Hippocampal formation (tissue), 2 donors: ENCODE measurements around the gene EPHA2.
"Not testable (repeated sequence)": the region's sequence is repeated elsewhere in the genome, so short reads cannot be mapped to it uniquely, and the experiment has no call there.

Experiments used
- DNase-seq, 2 donors: peaks; one replicate each; lab custom pipeline; 2025; lab: John Stamatoyannopoulos, UW

Gene EPHA2

DNA sequence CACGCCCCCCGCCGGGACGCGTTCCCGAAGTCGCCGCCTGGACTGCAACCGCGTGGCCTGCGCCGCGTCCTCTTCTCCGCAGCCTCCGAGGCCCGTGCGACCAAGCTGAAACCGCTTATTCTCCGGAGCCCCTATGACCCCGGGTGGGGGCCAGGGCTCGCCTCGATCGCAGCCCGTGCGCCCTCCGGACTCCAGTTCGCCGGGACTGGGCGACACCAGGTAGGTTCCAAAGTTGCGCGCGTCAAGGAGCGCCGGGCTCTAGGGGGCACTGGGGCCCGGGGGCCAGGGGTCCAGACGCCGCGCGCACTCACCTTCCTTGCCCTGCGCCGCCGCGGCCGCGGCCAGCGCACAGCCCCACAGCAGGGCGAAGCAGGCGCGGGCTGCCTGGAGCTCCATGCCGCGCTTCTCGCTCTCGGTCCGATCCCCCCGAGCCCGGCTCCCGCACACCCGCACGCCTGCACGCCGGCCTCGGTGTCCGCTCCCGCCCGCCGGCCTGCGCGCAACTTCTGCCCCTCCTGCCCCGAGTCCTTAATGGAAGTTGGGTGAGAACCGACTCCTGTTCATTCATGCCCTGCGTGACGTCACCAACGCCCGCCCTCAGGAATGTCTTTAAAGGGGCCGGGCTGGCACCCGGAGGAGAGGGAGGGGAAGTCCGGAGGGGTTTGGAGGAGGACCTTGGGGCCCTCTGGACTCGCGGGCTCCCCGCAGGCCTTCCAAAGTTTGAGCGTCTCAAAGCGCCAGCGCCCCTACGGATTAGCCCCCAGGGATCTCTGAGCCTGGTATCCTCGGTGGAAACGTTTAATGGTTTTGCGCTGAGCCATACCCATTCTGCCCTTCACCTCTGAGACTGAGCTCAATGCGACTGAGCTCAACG is at the start of gene EPHA2:
Gene EPHA2 (minus strand): TSS at position 533 of the 874 bp plus-strand sequence. CDS start 137 bp downstream, at position 396.
- DNase-seq = peak; percentile 15 to 54

GRCh38 chr1:16205334-16205671 is 49.4 kb upstream of the EPHA2 start:
- no peak for DNase-seq

GRCh38 chr1:16204634-16205333 is 48.9 kb upstream of the EPHA2 start:
- no peak for DNase-seq

DNA sequence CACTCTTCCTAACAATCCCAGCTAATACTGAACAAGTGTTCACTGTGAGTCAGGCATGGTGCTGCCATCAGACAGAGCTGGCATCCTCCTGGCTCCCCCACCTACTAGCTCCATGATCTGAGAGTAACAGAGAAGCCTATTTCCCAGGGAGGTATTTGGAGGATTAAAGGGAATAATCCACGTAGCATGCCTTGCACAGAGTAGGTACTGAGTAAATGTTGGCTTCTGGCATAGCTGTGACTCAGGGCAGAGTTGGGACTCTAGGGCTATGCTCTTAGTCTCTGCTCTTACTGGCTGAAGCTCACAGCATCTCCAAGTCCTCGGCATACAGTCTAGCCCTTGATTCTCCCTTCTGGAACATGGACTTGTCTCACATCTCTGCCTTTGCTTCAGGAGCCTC is 48.3 kb upstream of the EPHA2 start:
- DNase-seq = no peak

DNA sequence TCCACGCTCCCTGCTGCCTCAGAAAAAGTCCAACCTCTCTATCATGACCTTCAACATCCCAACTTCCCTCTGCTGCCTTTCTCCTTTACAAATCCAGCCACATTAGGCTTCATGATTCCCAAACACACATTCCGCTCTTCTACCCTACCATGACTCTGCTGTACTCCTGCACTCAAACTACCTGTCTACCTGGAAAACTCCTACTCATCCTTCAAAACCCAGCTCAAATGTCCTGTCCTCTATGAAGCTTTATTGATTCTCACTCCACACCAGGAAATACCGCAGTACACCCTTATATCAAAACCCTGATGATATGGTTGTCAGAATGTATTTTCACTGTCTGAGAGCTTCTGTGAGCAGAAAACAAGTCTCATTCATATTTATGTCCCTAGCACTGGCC is 47.7 kb upstream of the EPHA2 start:
- DNase-seq = no peak

DNA sequence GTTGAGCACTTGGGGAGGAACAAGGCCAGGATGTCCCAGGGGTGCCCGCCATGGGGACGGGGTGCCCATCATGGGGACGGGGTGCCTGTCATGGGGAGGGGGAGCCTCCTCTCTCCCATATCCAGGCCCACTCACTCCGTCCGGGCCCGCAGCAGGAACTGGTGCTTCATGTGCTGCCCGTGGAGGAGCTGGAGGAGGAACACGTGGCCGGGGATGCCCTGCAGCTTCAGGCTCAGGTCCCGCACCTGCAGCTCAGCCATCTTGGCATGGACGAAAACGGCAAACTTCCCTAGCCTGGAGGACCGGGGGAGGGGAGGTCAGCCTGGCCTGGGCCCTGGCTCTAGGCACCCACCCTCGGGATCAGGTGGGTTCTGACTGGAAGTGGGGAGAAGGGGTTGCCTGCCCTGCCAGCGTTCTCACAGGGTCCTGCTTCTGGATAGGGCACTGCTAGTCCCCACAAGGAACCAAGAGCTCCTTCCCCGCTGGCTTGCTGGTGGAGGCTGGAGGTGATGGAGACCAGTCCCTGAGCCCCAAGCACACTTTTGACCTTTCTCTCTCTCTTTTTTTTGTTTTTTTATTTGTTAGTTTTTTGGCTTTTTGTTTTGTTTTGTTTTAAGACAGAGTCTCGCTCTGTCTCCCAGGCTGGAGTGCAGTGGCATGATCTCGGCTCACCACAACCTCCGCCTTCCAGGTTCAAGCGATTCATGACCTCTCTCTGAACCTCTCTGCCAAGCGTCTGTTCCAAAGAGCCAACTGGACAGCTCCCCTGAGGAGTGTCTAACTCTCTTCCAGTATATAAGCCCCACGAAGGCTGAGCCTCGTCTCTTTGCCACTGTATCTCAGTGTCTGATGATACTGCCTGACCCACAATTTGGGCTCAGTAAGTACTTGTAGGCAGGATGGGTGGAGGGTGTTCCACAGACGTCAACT is 46.7 kb upstream of the EPHA2 start:
- DNase-seq = no peak

DNA sequence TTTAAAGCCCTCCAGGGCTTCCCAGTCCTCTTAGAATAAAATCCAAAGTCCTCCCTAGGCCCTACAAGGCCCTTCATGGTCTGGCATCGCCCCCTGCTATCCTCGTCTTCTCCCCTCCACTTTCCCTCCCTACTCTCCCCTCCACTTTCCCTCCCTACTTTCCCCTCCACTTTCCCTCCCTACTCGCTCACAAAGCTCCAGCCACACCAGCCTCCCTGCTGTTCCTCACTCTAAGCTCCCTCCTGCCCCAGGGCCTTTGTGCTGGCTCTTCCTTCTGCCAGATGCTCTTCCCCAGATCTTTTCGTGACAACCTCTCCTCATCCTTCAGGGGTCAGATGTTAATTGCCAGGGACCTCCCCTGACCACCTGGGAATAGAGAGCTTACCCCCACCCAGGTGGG is 43.8 kb upstream of the EPHA2 start:
- no peak for DNase-seq

DNA sequence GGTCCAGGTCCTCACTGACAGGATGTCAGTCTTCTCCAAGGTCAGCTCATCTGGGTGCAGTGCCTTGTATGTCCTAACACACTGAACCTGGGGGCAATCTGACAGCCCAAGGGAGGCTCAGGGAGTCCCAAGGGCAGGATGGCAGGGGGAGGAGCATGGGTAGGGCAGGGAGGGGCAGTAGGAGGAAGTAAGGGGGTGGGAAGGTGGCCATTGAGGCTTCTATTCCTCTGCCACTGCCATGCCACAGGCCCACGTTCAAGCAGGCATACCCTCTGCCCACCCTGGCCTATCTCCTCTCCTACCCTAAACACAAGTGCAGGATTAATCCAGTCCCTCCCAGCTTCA is 43.3 kb upstream of the EPHA2 start:
- DNase-seq = no peak

- no peak for DNase-seq
Observed at GRCh38 chr1:16198444-16199156, 42.7 kb upstream of the EPHA2 start.

DNA sequence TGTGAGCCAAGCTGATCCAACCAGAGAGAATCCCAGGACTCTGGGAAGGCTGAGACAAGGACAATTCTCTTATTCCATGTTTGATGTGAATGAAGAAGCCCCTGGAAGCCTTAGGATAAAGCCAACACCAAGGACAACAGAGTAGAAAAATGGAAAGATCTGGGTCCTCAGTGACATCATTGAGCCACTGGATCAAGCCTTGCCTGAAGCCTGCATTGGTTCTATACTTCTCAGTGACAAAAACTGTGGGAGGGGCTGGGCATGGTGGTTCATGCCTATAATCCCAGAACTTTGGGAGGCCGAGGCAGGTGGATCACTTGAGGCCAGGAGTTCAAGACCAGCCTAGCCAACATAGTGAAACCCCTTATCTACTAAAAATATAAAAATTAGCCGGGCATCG is 41.0 kb upstream of the EPHA2 start:
- no peak for DNase-seq

- not testable (repeated sequence) for DNase-seq
Observed at GRCh38 chr1:16196139-16196538, 40.3 kb upstream of the EPHA2 start.

GRCh38 chr1:16195518-16195905 is 39.6 kb upstream of the EPHA2 start:
- DNase-seq = no peak

DNA sequence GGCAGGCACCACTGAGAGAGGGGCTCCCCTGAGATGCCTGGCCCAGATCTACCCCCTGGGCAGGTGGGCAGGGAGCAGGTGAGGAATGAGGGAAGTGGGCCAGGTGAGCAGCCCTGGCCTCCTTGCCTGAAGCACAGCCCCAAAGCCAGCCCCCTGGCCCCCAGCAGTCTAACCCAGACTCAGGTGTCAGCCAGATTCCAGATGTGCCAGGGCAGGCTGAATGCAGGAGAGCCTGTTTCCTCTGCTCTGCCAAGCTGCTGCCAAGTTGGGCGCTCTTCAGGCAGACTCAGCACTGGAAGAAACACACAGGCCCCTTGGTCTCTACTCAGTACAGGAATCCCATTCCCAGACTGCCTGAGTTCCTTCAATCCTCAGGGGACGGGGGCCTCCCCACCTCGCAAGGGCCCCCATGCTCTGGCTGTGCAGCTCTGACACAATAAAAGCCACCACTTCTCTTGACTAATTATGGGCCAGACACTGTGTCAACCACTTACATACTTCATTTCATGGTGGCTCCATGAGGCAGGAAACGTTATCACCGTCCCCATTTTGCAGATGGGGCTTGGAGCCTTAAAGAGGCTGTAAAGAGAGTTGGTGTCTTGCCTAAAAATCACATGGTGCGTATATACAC is 36.2 kb upstream of the EPHA2 start:
- DNase-seq = no peak

GRCh38 chr1:16191309-16191708 is 35.4 kb upstream of the EPHA2 start:
- DNase-seq = no peak

DNA sequence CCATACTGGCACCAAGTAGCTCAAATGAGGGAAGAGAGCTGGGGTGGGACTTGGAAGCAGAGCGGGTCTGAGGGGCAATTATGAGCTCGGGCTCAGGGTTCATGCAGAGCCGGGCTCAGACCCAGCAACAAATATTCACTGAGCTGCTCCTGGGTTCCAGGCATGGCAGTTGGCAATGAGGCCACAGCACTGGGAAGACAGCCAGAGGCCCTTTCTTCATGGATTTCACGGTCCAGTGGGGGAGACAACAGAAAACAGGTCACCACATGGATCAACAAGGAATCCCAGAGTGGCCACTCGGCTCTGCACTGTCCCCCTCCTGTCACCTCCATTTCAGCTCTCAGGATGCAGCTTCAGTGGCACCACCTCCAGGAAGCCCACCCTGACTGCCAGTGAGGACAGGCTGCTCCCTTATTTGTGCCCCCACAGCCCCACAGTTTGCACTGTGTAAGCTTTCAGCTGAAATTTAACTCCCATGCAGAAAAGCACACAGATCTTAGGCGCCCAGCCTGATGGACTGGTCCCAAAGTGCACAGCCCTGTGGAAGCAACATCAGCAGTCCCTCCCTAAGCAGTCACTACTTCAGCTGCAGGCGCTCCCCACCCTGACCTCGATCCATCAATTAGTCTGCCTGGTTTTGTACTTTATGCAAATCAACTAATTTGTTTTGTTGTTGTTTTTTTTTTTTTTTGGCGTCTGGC is 34.2 kb upstream of the EPHA2 start:
- DNase-seq = peak; percentile 42 to 47

DNA sequence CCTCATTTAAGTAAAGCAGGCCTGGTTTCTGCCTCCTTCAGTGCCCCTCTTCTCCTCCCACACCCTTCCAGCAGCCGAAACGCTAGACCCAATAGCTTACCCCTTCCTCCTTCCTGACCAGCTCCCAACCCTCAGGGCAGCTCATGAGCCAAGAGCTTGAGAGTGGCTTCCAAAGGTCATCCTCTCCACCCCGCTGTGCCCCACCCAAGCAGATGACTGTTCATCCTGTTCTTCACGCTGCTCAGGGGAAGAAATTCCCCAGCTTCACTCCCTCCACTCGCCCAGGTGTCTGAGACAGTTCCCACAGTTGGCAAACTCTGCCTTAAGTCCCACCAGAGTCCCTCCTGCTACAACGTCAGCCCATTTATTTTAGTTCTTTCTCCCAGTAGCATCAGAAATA is 33.1 kb upstream of the EPHA2 start:
- no peak for DNase-seq

DNA sequence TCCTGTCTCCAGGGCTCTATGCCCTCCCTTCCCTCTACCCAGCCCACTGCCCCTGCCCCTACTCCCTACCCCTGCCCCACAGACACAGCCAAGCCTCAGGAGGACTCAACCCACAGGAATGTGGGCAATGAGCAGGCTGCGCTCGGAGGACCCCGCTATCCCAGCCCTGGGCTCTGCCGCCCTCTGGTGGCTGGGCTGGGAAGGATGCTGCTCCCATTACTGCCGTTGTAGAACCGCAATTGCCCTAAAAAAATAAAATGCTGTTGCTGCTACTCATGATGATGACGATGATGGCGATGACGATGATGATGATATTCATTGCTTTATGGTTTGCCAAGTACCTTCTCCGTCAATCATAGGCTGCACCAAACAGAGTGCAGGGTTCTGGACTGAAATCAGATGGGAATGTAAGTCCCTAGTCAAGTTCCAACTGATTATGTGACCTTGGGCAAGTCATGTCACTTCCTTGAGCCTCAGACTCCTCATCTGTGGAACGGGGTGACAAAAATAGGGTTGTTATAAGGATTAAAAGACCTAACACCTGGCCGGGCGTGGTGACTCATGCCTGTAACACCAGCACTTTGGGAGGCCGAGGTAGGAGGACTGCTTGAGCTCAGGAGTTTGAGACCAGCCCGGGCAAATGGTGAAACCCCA is 32.0 kb upstream of the EPHA2 start:
- peak in 1 of 2 donors; percentile 54 for DNase-seq

GRCh38 chr1:16186655-16187235 is 30.9 kb upstream of the EPHA2 start:
- no peak for DNase-seq

- no peak for DNase-seq
Observed at GRCh38 chr1:16184557-16185303, 28.9 kb upstream of the EPHA2 start.
